ENCODE data around the gene CDK19. TPM values are rescaled to one million over a fixed set of nuclear protein-coding genes. Genes with fewer than 3 reads are reported as not detected.

The CDK19 gene
- total RNA-seq, 4 donors from 2014 or later = 7.8 to 15.0 (median 9.8) TPM

DNA sequence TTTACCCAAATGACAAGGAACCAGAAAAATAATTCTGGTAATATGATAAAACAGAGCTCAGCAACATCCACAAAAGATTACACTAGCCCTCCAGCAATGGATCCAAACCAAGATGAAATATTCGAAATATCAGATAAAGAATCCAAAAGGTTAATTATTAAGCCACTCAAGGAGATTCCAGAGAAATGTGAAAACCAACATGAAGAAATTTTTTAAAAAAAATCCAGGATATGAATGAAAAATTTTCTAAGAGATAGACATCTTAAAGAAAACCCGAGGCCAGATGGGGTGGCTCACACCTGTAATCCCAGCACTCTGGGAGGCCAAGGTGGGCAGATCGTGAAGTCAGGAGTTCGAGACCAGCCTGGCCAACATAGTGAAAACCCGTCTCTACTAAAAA lies 124.4 kb downstream of the CDK19 start:
- no peak for DNase-seq (ENCODE audit: low spot score)
- ATAC-seq (ENCODE audit: low FRiP score) = no peak
- TF ChIP-seq, protein P1, sequence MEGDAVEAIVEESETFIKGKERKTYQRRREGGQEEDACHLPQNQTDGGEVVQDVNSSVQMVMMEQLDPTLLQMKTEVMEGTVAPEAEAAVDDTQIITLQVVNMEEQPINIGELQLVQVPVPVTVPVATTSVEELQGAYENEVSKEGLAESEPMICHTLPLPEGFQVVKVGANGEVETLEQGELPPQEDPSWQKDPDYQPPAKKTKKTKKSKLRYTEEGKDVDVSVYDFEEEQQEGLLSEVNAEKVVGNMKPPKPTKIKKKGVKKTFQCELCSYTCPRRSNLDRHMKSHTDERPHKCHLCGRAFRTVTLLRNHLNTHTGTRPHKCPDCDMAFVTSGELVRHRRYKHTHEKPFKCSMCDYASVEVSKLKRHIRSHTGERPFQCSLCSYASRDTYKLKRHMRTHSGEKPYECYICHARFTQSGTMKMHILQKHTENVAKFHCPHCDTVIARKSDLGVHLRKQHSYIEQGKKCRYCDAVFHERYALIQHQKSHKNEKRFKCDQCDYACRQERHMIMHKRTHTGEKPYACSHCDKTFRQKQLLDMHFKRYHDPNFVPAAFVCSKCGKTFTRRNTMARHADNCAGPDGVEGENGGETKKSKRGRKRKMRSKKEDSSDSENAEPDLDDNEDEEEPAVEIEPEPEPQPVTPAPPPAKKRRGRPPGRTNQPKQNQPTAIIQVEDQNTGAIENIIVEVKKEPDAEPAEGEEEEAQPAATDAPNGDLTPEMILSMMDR (IDR thresholded peaks at IDR 0.05) = no peak

- DNase-seq (ENCODE audit: low spot score) = no peak
- TF ChIP-seq, protein P1 (IDR thresholded peaks at IDR 0.05) = no peak
- ATAC-seq (ENCODE audit: low FRiP score) = no peak
Observed at GRCh38 chr6:110690106-110690654, 125.1 kb downstream of the CDK19 start.

DNA sequence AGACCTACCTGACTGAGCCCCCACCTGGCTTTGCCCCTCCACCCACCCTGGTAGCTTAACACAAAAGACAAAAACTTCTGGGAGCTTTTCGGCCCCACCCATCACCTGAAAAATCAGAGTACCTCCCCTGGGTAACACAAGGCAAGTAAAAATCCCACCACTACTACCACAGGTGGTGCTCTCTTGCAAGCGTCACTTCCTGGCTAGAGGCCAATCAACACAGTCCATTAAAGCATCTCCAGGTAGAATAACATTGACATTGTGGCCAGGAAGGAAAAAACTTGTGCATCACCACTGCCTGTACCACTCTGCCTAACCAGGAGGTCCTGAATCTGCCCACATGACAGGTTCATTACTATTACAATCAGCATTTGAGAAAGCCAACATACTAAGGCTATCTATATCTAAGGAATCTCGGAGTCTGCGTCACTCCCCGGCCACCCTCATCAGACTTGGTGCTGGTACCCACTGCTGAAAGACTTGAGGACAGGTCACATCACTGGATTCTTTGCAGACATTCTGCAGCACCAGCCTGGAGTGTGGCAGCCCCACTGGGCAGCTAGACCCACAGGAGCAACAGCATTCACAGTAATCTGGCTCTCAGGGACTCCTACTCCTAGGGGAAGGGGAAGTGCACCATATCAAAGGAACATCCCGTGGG lies 125.9 kb downstream of the CDK19 start:
- ATAC-seq (ENCODE audit: low FRiP score) (no peak), DNase-seq (ENCODE audit: low spot score) (no peak)
- TF ChIP-seq, protein P1 (IDR thresholded peaks at IDR 0.05) = no peak

DNA sequence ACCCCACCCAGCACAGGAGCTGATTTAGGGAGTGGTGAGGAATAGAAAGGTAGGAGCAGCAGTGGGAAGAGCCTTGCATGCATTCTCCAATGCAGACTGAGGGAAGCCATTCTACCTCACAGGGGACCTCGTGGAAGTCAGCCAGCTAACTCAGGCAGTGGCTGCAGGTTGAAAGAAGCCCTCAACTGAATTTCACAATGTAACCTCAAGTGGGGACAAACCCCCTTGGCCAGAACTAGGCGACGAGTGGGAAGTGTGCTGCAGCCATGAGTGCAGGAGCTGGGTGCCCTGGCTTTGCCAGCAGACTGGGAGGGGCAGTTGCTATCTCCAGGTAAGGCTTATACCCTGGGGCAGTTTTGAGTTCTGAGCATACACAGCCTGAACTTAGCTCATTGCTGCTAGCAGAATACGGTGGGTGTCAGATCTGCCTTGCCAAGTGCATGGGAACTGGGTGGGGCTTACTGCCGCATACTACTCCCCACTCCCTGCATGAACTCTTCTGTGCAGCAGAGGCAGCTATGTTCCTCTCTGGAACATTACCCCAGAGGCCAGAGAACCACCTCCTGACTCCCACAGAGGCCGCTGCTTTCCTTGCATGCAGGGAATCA lies 126.5 kb downstream of the CDK19 start:
- ATAC-seq (ENCODE audit: low FRiP score) (no peak), DNase-seq (ENCODE audit: low spot score) (no peak)
- TF ChIP-seq, protein P1 (IDR thresholded peaks at IDR 0.05) = no peak

- no peak for ATAC-seq (ENCODE audit: low FRiP score)
- DNase-seq (ENCODE audit: low spot score) = no peak
- TF ChIP-seq, protein P1 (IDR thresholded peaks at IDR 0.05) = no peak
Observed at GRCh38 chr6:110687326-110687725, 127.9 kb downstream of the CDK19 start.

GRCh38 chr6:110683241-110683640 lies 132.0 kb downstream of the CDK19 start:
- ATAC-seq (ENCODE audit: low FRiP score) (no peak), DNase-seq (ENCODE audit: low spot score) (no peak)
- TF ChIP-seq, protein P1 (IDR thresholded peaks at IDR 0.05) = no peak

DNA sequence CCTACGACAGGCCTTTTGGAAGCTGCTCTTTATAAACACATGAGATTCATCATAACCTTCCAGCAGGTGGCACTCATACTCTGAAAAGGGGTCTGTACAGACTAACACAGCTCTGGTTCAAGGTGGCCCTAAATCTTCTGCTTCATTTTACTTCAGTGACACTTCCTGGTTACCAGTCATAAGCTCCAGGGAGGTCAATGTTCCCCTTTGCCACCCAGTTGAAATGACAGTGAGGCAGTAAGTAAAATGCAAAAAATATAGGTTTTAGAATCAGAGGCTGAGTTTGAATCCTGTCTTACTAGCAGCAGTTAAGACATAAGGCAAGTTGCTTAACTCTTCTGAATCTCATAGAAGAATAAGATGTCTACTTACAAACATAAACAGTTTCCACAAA lies 132.8 kb downstream of the CDK19 start:
- DNase-seq (ENCODE audit: low spot score) (no peak), ATAC-seq (ENCODE audit: low FRiP score) (peak; percentile 62)
- TF ChIP-seq, protein P1 (IDR thresholded peaks at IDR 0.05) = peak in 1 of 3 donors; percentile 37
